ENCODE results near the gene CEACAM19. TPM values are rescaled to one million over a fixed set of nuclear protein-coding genes. Genes with fewer than 3 reads are reported as not detected.

Gene CEACAM19
- total and polyA plus RNA-seq, 8 donors = 2.4 to 27.7 (median 5.3) TPM

DNA sequence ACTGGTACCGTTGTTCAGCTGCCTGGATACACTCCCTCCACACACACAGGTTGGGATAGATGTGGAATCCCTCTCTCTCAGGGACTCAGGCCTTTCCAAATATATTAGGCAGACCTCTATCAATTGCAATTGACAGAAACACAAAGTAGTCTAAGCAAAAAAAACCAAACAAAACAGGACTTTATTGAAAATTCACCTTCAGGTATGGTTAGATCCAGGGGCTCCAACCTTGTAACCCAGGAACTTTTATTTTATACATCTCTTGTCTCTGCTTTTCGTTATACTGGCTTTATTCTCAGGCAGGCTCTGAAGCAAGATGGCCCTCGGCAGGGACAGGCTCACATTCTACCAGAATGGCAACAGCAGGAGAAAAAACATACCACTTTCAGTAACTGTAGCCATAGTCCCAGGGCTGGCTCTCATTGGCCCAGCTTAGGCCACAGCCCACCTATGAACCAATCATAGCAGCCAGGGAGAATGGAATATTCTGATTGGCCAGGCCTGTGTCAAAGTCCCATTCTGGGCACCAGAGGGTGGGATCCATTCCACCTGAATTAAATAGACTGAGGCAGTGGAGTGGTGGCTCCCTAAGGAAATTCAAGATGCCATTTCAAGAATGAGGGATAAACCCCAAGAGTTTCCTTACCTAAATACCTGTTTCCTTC lies 13.1 kb upstream of the CEACAM19 start:
- TF ChIP-seq, protein P1, sequence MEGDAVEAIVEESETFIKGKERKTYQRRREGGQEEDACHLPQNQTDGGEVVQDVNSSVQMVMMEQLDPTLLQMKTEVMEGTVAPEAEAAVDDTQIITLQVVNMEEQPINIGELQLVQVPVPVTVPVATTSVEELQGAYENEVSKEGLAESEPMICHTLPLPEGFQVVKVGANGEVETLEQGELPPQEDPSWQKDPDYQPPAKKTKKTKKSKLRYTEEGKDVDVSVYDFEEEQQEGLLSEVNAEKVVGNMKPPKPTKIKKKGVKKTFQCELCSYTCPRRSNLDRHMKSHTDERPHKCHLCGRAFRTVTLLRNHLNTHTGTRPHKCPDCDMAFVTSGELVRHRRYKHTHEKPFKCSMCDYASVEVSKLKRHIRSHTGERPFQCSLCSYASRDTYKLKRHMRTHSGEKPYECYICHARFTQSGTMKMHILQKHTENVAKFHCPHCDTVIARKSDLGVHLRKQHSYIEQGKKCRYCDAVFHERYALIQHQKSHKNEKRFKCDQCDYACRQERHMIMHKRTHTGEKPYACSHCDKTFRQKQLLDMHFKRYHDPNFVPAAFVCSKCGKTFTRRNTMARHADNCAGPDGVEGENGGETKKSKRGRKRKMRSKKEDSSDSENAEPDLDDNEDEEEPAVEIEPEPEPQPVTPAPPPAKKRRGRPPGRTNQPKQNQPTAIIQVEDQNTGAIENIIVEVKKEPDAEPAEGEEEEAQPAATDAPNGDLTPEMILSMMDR (IDR thresholded peaks at IDR 0.05) = no peak
- Histone ChIP-seq H3K4me3 (no peak overlapping the region), H3K9me3 (no peaks in the 10 kb centered on the region), H3K27me3 (no peaks in the 10 kb centered on the region), H3K4me1 (no peaks in the 10 kb centered on the region), H3K27ac (no peak overlapping the region), H3K36me3 (peaks cover 0 to 50% (median 0%) of the 10 kb centered on the region in 3 donors)
- no peak for DNase-seq
- WGBS, 2 donors = 89 to 90% methylated on average over 3 of the region's 3 CpGs
- FAIRE-seq = no peak
- ATAC-seq = no peak
- intact Hi-C loops (cut with DNase I) = loop anchor here (5.0 kb wide), 3 partner anchors 76 to 86 kb away; no protein-coding TSS in a partner anchor

DNA sequence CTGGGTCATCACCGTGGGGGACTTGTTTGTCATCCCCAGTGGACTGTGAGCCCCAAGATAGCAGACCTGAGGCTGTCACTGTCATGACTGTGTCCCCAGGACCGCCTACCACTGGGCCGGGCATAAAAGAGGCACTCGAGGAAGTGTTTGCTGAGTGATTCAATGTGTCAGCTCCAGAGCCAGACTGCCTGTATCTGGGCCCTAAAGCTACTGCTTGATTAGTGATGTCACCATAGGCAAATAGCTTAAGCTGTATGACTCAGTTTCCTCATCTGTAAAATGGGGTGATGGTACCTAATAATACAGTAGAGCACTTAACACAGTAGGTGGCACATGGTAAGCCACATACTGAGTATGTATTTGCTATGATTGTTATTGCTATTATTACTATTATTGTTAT lies 11.2 kb upstream of the CEACAM19 start:
- Histone ChIP-seq H3K4me3 (no peak overlapping the region), H3K27ac (no peak overlapping the region), H3K9me3 (no peaks in the 10 kb centered on the region), H3K36me3 (peaks cover 0 to 46% (median 0%) of the 10 kb centered on the region in 3 donors), H3K27me3 (no peaks in the 10 kb centered on the region), H3K4me1 (no peaks in the 10 kb centered on the region)
- DNase-seq = no peak
- FAIRE-seq = no peak
- ATAC-seq = no peak
- 86 to 90% methylated on average over 4 of the region's 4 CpGs for WGBS, 2 donors
- intact Hi-C loops (cut with DNase I) = no loop called here
- TF ChIP-seq, protein P1 (IDR thresholded peaks at IDR 0.05) = no peak

DNA sequence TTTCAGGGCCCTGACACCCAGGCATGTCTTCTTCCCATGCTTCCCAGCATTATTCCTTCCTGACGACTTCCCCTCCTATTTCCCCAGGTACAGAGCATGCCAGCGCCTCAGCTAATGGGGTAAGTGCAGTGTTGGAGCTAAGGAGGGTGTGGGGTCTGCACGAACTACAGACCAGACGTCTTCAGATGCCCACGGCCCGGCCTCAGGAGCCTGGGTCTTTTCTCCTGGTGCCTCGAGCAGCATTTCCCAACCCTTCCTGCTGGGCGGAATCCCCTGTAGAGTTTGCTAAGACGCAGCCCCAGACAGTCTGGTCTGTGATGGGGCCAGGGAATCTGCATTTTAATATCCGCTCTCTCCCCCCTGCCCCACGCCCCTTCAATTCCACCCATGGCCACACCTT lies 10.1 kb upstream of the CEACAM19 start:
- no peak for FAIRE-seq

DNA sequence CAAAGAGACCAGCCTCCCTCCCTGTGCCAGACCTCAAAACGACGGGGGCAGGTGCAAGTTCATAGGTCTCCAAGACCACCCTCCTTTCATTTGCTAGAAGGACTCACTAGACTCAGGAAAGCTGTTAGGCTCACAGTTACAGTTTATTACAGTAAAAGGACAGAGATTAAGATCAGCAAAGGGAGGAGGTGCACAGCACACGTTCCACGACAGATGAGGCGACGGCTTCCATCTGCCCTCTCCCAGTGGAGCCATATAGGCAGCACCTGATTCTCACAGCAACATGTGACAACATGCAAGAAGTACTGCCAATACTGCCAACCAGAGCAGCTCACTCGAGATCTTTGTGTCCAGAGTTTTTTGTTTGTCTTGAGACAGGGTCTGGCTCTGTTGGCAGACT lies 9.4 kb upstream of the CEACAM19 start:
- Histone ChIP-seq H3K36me3 (peaks cover 0 to 41% (median 0%) of the 10 kb centered on the region in 3 donors), H3K4me1 (no peaks in the 10 kb centered on the region), H3K4me3 (no peak overlapping the region), H3K27me3 (no peaks in the 10 kb centered on the region), H3K27ac (no peak overlapping the region), H3K9me3 (no peaks in the 10 kb centered on the region)
- no peak for FAIRE-seq
- 75 to 81% methylated on average over 7 of the region's 7 CpGs for WGBS, 2 donors
- no peak for ATAC-seq
- DNase-seq = no peak
- intact Hi-C loops (cut with DNase I) = no loop called here
- TF ChIP-seq, protein P1 (IDR thresholded peaks at IDR 0.05) = no peak

More for the DNA sequence above, 10.1 kb upstream of the CEACAM19 start:
- ATAC-seq (no peak), DNase-seq (no peak)
- Histone ChIP-seq H3K4me3 (no peak overlapping the region), H3K9me3 (no peaks in the 10 kb centered on the region), H3K36me3 (peaks cover 0 to 41% (median 0%) of the 10 kb centered on the region in 3 donors), H3K27me3 (no peaks in the 10 kb centered on the region), H3K4me1 (no peaks in the 10 kb centered on the region), H3K27ac (no peak overlapping the region)
- intact Hi-C loops (cut with DNase I) = no loop called here
- TF ChIP-seq, protein P1 (IDR thresholded peaks at IDR 0.05) = no peak
- 90% methylated on average over 11 of the region's 11 CpGs for WGBS, 2 donors

DNA sequence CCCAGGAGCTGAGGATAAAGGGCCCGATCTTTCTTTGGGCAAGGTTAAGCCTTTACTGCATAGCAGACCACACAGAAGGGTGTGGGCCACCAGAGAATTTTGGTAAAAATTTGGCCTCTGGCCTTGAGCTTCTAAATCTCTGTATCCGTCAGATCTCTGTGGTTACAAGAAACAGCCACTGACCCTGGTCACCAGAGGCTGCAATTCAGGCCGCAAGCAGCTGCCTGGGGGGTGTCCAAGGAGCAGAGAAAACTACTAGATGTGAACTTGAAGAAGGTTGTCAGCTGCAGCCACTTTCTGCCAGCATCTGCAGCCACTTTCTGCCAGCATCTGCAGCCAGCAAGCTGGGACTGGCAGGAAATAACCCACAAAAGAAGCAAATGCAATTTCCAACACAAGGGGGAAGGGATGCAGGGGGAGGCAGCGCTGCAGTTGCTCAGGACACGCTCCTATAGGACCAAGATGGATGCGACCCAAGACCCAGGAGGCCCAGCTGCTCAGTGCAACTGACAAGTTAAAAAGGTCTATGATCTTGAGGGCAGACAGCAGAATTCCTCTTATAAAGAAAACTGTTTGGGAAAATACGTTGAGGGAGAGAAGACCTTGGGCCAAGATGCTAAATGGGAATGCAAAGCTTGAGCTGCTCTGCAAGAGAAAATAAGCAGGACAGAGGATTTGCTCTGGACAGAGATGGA lies 8.4 kb upstream of the CEACAM19 start:
- H3K27ac ChIP-seq = no peak overlapping the region
- no peak overlapping the region for H3K4me3 ChIP-seq
- ATAC-seq (no peak), FAIRE-seq (no peak), DNase-seq (no peak)
- WGBS, 2 donors = 83 to 84% methylated on average over 7 of the region's 7 CpGs
- no peaks in the 10 kb centered on the region for H3K9me3 ChIP-seq
- no peaks in the 10 kb centered on the region for H3K4me1 ChIP-seq
- H3K36me3 ChIP-seq = peaks cover 0 to 41% (median 0%) of the 10 kb centered on the region in 3 donors
- intact Hi-C loops (cut with DNase I) = no loop called here
- H3K27me3 ChIP-seq = no peaks in the 10 kb centered on the region
- TF ChIP-seq, protein P1 (IDR thresholded peaks at IDR 0.05) = no peak
